Prostate gland (tissue), 2 donors: ENCODE data around the gene ITGA11.

Source experiments
- POLR2AphosphoS5 ChIP-seq: sonication (generic); formaldehyde crosslinking; IDR thresholded peaks from one replicate; pipeline ENCODE4 v1.6.1; 2017; ENCODE audit warnings: antibody characterized with exemption
- TF ChIP-seq, protein P1 (sequence below), 4 experiments: fragments of 200-600 bp in 2 of 4; fragments of 450-650 bp in 2 of 4; sonication (generic) in 2 of 4; IDR thresholded peaks; 1 replicate in 3 of 4; 2 replicates in 1 of 4; pipeline ENCODE4 v1.5.1; 2016 to 2019; ENCODE audit warnings: antibody characterized with exemption in 4 of 4, mild to moderate bottlenecking in 2 of 4, moderate library complexity in 2 of 4

DNA sequence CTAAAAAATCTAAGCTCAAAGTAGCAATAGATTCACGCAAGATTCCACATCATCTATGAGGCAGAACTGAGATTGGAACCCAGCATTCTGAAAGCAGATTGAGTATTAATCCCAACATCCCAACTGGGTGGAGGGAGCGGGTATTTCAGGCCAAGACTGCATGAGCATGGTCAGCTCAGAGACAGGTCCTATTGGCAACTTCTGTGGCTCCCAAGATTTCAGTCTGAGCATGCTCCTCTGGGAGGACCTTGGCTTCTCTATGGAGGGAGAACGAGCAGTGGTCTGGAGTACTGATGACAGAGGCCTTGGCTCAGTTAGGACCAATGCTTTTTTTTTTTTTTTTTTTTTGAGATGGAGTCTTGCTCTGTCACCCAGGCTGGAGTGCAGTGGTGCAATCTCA is 4.0 kb upstream of the ITGA11 start:
- TF ChIP-seq, protein P1, sequence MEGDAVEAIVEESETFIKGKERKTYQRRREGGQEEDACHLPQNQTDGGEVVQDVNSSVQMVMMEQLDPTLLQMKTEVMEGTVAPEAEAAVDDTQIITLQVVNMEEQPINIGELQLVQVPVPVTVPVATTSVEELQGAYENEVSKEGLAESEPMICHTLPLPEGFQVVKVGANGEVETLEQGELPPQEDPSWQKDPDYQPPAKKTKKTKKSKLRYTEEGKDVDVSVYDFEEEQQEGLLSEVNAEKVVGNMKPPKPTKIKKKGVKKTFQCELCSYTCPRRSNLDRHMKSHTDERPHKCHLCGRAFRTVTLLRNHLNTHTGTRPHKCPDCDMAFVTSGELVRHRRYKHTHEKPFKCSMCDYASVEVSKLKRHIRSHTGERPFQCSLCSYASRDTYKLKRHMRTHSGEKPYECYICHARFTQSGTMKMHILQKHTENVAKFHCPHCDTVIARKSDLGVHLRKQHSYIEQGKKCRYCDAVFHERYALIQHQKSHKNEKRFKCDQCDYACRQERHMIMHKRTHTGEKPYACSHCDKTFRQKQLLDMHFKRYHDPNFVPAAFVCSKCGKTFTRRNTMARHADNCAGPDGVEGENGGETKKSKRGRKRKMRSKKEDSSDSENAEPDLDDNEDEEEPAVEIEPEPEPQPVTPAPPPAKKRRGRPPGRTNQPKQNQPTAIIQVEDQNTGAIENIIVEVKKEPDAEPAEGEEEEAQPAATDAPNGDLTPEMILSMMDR (IDR thresholded peaks at IDR 0.05) = no peak
- TF ChIP-seq POLR2AphosphoS5 = no peak
